ENCODE measurements around the gene PBX3. TPM values are rescaled to one million over a fixed set of nuclear protein-coding genes. Genes with fewer than 3 reads are reported as not detected.

The PBX3 gene
- total RNA-seq, 4 donors from 2014 or later = 5.1 to 360 (median 44.1) TPM

- TF ChIP-seq POLR2A (IDR thresholded peaks at IDR 0.05) (no peak), CTCF (IDR thresholded peaks at IDR 0.05) (no peak)
These were observed 253.8 kb downstream of the PBX3 start for GRCh38 chr9:126000731-126001580.

GRCh38 chr9:126001581-126002225, 254.5 kb downstream of the PBX3 start:
- intact Hi-C loops (cut with DNase I; ENCODE audit: low total_unique reads) = no loop called here
- no peak overlapping the region for H3K4me3 ChIP-seq
- H3K27me3 ChIP-seq = no peaks in the 10 kb centered on the region
- H3K9me3 ChIP-seq = no peaks in the 10 kb centered on the region
- no peak overlapping the region for H3K27ac ChIP-seq
- no peaks in the 10 kb centered on the region for H3K36me3 ChIP-seq
- no peak for TF ChIP-seq CTCF (IDR thresholded peaks at IDR 0.05)
- TF ChIP-seq POLR2A (IDR thresholded peaks at IDR 0.05) = no peak
- no peaks in the 10 kb centered on the region for H3K4me1 ChIP-seq
- no peak for DNase-seq

More at GRCh38 chr9:126000731-126001580, 253.8 kb downstream of the PBX3 start:
- intact Hi-C loops (cut with DNase I; ENCODE audit: low total_unique reads) = no loop called here
- no peak overlapping the region for H3K27ac ChIP-seq
- H3K27me3 ChIP-seq = no peaks in the 10 kb centered on the region
- no peak overlapping the region for H3K4me3 ChIP-seq
- H3K4me1 ChIP-seq = no peaks in the 10 kb centered on the region
- DNase-seq = no peak
- no peaks in the 10 kb centered on the region for H3K9me3 ChIP-seq
- H3K36me3 ChIP-seq = no peaks in the 10 kb centered on the region

- Histone ChIP-seq H3K4me1 (no peaks in the 10 kb centered on the region), H3K27me3 (no peaks in the 10 kb centered on the region), H3K27ac (no peak overlapping the region), H3K9me3 (no peaks in the 10 kb centered on the region), H3K4me3 (no peak overlapping the region), H3K36me3 (no peaks in the 10 kb centered on the region)
- no peak for TF ChIP-seq POLR2A (IDR thresholded peaks at IDR 0.05)
- TF ChIP-seq CTCF (IDR thresholded peaks at IDR 0.05) = no peak
- no peak for DNase-seq
- intact Hi-C loops (cut with DNase I; ENCODE audit: low total_unique reads) = no loop called here
These were observed 255.5 kb downstream of the PBX3 start for GRCh38 chr9:126002476-126003350.

GRCh38 chr9:126009047-126009446, 261.9 kb downstream of the PBX3 start:
- no peak for TF ChIP-seq POLR2A (IDR thresholded peaks at IDR 0.05)
- TF ChIP-seq CTCF (IDR thresholded peaks at IDR 0.05) = no peak
- intact Hi-C loops (cut with DNase I; ENCODE audit: low total_unique reads) = no loop called here
- Histone ChIP-seq H3K9me3 (peaks cover 0 to 6% of the 10 kb centered on the region in 2 donors), H3K36me3 (no peaks in the 10 kb centered on the region), H3K27ac (no peak overlapping the region), H3K4me1 (no peaks in the 10 kb centered on the region), H3K4me3 (no peak overlapping the region), H3K27me3 (no peaks in the 10 kb centered on the region)
- no peak for DNase-seq
